Stimulated activated CD4-positive, alpha-beta T cell treated with anti-CD3 and anti-CD28 coated beads, Interleukin-2, amount 100 ng/mL, for 48 hours (primary cell): ENCODE data around the gene PEX19.
A peak's percentile ranks its signal among the peaks of the same experiment; 100 is the strongest.
"Not testable (repeated sequence)": the region's sequence is repeated elsewhere in the genome, so short reads cannot be mapped to it uniquely, and the experiment has no call there.

Experiments used
- DNase-seq, 2 donors: peaks; one replicate each; pipeline ENCODE4 v3.0.0-alpha.2; 2020

PEX19 gene, protein sequence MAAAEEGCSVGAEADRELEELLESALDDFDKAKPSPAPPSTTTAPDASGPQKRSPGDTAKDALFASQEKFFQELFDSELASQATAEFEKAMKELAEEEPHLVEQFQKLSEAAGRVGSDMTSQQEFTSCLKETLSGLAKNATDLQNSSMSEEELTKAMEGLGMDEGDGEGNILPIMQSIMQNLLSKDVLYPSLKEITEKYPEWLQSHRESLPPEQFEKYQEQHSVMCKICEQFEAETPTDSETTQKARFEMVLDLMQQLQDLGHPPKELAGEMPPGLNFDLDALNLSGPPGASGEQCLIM

DNA sequence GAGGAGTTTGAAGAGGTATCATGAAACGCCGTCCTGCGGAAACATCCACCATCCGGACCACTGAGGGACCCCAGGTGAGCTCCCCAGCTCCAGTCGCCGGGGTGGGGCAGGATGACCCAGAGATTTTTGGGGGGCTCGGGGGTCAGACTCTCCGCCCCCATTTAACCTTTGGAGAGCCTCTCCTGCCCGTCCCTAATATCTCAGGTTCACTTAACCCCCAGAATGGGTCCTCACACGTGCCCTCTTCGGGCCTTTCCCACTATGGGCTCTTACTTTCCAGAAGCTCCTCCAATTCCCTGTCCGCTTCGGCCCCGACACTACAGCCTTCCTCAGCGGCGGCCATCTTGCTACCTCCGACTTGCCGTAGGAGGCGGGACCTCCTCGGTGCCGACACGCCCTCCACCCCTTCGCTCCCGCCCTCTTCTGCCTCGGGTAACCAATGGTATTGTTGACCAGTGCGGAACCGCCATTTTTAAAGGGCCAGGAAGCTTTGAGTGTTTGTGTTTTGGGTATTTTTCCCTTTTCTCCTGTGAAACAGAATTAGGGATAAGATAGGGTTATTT, at the start of gene PEX19:
Gene PEX19, minus strand, starts transcription at position 352 of the 563 bp plus-strand sequence. Its CDS starts 9 bp downstream, at position 343.
- peak; percentile 88 to 91 for DNase-seq

DNA sequence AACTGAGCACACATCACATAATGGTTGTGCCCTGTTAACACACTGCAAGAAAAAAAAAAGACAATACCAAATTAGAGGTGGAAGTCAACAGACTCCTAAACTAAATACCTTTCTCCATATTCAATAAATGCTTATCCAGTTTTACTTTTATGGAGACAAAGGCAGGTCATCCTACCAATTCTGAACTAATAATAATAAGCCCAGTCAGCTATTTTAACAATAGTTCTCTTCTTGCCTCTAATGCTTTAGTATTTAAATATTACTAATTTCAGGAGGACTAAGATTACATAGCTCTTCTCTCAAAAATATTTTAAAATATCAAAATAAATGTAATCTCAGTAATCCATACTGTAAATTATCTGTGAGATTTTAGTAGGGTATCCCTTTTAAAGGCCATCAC, 47.6 kb upstream of the PEX19 start:
- DNase-seq = no peak

DNA sequence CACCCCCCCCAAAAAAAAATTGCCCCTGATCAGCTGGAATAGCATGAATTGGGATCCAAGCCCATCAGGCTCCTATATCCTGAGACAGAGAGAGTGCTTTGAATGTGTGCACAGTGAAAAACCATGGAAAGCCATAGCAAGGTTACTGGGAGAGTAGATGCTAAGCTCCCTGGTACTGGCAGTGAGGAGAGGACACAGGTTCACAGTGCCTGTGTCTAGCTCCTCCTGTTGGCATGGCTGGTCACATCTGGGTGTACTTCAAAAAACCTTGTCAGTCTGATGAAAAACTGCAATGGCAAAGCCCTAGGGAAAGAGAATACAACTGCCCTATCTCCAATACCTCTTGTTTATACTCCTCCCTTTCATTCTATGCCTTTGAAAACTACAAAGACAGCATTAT, 45.2 kb upstream of the PEX19 start:
- DNase-seq = no peak

DNA sequence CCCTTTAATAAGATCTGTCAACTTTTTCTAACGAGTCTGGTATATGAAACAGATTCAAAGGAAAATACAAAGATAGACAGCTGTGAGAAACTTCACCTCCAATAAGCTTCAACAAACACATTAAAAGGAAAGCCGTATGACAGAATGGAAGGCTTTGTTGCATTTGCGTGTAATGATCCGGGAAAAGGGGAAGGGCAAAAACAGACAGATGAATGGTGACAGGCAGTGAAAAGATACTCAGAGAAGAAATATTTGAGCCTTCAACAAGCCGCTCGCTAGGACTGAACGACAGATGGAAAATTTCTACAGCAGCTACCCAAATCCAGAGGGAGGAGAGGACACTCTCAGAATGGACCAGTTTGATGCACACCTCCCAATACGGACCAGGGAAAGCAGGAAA, 43.3 kb upstream of the PEX19 start:
- DNase-seq = no peak

DNA sequence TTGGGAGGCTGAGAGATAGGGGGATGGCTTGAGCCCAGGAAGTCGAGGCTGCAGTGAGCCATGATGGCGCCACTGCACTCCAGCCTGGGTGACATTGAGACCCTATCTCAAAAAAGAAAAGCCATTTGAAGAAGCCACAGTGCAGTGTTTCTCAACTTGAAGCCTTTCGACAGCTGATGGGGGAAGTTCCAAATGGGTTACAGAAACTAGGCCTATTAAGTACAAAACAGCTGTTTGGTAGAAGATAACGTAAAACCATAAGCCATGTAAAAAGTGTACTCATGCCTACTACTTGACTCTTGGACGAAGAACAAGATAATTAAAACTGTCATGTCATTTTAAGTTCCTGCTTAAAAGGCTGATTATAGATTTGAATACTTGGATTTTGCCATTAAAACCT, 41.5 kb upstream of the PEX19 start:
- no peak for DNase-seq

DNA sequence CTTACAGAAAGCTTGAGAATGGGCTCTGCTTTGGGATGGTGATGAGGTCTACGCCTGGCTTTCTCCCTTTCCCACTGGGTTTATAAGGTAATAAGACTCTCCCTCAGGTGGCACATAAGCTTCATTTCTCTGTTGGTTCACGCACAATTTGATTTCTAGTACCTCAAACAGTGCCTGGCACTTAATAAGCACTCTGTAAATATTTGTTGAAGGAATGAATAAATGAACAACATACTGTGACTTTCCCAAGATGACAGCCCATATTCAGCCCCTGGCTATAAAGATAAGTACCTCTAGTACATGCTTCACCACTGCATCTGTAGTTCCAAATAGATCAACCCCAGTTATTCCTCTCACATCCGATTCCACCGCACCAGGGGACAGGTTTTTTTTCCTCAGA, 40.3 kb upstream of the PEX19 start:
- DNase-seq = no peak

DNA sequence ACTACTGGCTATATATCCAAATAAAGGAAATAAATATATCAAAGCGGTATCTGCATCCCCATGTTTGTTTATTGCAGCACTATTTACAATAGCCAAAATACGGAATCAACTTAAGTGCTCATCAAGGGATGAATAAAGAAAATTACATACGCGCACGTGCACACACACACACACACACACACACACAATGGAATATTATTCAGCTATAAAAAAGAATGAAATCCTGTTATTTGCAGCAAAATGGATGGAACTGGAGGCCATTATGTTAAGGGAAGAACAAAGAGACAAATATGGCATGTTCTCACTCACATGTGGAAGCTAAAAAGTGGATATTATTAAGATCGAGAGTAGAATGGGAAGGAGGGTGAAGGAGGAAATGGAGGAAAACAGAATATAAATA, 37.9 kb upstream of the PEX19 start:
- DNase-seq = no peak

DNA sequence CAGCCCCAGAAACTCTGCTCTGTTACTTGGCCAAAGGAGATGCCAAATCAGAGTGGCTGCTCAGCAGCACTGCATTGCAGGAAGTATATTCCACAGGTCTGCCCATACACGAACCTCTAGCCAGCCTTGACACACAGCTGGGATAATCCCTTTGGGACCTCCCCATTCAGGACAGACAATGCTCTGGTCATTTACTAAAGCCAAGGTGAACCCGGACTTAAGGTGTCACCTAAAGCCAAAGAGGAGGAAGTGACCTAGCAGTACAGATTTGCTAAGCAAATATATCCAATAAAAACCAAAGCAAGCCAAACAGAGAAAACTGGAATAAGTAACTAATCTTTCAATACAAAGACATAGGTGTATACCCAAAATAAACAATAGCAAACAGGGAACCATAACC, 30.4 kb upstream of the PEX19 start:
- no peak for DNase-seq

DNA sequence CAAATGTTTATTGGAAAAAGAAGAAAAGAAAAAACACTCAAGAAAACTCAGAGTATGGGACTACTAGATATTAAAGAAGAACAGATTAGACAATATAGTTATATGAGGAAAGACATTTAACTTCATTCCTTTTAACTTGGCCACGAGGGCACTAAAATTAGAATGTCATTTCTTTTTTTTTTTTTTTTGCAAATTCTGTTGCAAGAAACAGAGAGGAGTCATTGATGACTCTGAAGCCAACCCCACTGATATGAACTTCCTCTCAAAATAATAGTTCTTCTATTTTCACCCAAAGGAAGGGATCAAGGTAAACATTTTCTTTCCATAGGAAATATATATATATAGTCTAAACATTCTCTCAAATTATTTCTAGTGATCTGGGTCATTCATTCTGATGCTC, 24.6 kb upstream of the PEX19 start:
- DNase-seq = no peak

DNA sequence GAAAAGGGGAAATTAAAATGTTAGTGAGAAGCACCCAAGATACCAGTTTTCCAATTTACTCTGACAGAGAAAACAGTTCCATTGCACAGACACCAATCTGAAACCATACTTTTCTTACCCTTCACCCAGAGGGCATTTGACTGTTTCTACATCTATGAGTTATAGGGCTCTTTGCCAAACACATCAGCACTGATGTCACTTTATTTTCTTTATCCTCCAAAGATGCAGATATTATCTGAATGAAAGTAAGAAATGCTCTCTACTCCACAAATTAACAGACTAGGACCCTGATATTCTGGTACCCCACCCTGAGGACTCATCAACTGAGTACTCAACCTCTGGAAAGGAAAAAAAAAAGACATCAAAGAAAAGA, 24.2 kb upstream of the PEX19 start:
- no peak for DNase-seq

DNA sequence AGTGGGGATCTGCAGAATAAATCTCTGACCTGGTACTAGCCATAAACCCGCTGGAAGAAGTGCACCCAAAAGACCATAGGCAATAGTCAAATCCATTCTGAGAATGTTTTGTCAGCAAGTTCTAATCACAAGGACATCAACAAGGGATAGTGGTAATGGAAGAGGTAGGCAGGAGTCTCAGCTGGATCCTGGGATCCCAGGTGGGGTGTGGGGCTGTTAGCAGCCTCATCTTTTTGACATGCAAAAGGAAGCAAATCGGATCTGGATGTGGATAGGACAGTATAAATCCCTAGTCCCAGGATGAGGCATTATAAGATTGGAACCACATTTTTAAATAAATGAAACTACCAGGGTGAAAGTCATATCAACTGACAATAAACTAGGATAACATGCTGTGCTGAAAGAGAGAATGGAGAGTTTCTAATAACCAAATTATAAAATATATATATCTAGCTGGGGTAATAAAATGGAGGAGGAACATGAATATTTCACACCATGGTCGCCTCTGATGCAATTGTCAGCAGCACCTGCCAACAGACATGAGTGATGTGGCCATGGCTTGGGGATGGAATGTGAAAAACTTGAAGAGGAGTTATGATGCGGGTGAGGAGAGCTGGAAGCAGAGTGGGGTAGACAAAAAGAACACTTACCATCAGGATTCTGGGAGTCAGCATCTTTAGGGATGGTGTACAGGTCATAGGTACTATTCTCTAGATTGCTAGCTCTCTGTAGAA, 23.7 kb upstream of the PEX19 start:
- no peak for DNase-seq

DNA sequence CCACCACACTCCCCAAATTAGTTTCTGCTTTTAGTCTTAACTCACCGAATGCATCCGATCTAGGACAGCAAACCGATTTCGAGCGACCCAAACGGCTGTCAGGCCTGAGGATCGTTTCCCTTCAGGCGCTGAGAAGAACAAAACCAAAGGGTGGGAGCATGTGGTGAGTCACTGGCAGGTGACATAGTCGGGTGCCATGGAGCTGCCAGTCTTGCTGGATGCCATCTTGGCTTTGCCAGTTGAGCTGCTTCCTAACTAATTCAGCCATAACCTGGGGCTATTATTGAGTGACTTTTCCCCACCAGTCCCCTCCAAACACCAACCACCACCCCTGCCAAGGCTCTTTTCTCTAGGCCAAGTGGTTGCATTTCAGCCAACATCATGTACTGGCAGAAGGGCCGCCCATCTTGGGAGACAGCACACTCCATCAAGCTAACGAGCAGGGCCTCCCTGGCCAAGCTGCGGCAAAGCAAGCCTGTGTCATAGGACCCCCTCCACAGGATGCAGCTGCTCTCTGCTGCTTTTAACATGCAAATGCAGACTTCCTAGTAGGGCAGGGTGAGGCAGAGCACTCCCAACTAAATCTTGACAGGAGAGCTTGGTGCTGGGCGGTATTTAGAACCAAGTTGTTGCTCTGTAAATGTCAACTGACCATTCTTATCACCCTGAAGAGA, 22.3 kb upstream of the PEX19 start:
- DNase-seq = no peak

DNA sequence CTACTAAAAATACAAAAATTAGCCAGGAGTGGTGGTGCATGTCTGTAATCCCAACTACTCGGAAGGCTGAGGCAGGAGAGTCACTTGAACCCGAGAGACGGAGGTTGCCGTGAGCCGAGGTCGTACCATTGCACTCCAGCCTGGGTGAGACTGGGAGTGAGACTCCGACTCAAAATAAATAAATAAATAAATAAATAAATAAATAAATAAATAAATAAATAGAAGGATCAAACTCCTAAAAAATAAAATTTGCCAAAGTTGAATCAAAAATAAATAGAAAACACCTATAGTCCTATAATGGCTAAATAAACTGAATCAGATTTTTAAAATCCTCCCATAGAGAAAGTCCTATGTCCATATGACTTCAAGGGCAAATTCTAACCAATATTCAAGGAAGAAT, 15.2 kb upstream of the PEX19 start:
- DNase-seq = no peak

DNA sequence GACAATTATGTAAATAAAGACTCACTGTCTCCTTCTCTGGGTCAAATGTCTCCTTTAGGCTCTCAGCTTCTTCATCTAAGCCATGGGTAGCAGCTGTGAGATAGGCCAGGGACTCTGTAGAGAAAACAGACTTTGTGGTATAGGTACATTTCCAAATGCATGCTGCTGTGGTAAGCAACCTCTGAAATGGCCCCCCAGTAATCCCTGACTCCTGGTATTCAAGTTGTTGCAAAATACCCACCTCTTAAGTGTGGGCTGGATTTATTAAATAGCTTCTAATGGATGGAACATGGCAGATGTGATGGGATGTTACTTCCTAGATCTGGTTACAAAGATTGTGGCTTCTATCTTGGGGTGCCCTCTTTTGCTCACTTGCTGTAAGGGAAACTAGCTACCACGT, 11.1 kb upstream of the PEX19 start:
- DNase-seq = no peak

DNA sequence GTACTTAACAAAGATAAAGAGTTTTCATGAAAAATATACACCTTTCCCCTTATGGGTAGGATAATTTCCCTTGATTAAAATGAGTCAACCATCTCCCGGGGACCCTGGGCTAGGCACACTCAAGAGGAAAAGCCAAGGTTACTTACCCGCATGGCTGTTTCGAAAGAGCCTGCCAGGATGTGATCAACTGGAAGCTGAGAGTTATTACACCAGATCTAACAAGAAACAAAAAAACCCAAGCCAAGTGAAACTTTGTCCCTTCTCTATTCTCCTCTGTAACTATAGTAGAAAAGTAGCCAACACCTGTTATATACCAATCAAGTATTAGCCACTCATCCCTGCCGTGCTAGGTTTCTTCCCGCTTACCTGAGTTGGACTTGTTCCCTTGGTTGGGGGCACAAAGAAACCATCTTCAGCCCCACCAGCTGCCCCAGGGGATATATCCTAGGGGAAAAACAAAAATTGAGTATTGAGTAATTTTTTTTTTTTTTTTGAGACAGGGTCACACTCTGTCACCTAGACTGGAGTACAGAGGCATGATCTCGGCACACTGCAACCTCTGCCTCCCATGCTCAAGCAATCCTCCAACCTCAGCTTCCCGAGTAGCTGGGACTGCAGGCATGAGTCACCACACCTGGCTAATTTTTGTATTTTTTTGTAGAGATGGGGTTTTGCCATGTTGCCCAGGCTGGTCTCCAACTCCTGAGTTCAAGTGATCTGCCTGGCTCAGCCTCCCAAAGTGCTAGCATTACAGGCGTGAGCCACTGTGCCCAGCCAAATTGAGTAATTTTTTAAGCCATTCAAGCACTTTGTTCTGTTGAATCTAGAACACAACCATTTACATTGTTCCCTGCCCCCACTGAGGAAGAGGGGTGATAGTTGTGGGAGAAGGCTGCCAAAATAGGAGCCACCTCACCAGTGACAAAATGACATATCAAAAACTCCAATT, 8.4 kb upstream of the PEX19 start:
- no peak for DNase-seq

DNA sequence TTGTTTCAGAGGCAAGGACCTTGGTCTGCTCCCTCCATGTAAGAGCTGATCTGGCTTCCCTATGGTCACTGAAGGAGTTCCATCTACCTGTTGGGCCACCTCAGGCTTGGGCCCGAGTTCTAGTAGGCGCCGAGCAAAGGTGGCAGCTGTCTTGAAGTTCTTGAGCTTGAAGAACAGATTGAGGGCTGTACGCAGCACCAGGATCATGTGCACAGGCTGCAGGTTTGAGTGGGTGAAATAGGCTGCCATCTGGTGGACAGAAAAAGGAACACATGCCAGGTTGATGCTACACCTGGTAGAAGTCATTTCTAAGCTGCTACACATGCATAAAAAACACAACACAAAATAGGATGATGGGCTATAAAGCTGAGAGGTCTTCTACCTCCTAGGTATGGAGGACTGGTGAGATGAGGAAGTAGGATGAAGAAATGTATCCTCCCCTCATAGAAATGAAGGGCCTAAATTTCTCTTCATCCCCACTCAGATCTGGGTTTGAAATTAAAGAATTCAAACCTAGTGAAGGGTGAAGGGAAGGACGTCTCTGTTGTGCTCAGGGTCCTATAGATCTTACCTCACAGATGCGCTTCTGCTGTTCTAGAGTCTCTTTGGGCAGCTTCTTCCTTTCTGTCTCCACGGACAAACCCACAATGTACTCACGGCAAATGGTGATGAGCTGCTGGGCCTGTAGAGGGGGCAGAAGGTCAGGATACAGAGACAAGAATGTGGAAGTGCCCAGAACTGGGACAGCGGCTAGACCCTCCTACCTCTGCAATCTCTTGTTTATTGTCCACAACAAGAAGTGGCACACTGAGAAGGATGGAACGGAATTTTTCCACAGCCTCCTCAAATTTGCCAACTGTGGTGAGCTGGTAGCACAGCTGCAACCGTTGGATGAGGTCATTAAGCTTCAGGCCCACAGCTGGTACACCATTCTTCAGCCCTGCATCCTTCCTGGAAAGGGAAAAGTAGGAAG, 6.6 kb upstream of the PEX19 start:
- peak; percentile 37 to 55 for DNase-seq

DNA sequence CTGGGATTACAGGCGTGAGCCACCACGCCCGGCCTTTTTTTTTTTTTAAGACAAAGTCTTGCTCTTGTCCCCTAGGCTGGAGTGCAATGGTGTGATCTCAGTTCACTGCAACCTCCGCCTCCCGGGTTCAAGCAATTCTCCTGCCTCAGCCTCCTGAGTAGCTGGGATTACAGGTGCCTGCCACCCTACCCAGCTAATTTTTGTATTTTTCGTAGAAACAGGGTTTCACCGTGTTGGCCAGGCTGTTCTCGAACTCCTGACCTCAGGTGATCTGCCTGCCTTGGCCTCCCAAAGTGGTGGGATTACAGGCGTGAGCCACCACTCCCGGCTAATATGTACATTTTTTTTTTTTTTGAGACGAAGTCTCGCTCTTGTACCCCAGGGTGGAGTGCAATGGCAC, 2.8 kb upstream of the PEX19 start:
- not testable (repeated sequence) for DNase-seq

DNA sequence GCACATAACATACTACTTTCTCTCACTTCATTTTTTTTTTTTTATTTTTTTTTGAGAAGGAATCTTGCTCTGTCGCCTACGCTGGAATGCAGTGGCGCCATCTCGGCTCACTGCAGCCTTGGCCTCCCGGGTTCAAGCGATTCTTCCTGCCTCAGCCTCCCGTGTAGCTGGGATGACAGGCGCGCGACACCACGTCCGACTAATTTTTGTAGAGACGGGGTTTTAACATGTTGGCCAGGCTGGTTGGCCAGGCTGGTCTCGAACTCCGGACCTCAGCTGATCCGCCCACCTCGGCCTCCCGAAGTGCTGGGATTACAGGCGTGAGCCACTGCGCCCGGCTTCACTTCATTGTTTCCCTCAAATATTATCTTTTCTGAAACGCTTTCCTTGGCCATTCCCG, 573 bp upstream of the PEX19 start:
- no peak for DNase-seq

DNA sequence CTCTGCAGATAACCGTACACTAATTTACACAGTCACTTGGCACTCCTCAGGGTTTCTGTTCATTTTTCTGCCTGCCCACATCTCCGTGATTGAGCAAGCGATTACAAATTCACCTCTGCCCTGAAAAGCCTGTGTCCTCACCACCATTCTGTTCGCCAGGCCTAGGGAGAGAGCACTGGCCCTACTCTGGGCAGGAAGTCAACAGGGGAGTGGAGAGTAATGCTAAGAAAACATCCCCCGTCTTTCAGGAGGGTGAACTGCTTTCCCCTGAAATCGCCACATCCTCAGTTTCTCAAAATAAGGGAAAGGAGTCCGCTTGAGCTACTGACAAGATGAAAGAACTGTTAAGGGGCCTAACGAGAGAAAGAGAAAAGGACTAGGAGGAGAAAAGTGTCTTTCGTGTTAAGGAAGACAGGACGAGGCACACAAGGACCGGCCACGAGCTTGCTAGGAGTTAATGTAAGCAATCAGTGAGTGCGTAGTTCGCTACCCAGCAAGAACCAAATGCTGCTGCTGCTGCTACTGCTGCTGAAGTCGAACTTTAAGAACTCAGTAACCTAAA, 632 bp downstream of the PEX19 start:
- DNase-seq = no peak

DNA sequence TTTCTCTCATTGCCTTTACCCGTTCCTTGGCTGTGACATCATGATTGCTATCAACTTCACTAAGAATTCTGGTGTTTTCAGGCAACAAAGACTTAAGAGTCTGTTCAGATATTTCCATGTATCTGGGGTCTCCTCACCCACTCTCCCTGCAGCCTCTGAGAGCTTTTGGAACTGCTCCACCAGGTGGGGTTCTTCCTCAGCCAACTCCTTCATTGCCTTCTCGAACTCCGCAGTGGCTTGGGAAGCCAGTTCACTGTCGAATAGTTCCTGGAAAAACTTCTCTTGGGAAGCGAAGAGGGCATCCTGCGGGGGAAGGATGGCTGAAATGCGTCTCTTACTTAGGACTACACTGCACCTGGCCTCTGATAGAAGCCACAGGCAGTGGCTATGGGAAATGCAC, 2.1 kb downstream of the PEX19 start:
- no peak for DNase-seq

DNA sequence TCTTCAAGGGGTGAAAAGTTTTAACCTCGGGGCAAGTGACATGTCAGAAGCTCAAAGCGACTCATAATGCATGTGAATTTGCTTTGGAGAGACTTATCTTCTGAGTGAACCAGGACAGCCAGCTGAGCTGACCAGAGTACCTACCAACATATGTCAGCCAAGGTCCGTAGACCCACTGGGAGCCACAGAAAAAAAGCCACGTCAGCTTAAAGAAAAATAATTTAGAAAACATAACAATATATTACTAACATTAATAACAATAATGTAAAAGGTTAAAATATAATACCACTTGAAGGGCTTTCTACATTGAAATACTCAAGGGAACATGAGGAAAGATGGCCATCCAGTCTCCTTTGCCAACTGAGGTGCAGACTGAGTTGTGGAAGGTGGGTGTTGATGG, 6.9 kb downstream of the PEX19 start:
- no peak for DNase-seq
